Transverse colon (tissue), 4 donors: ENCODE measurements around the gene ABTB2. TPM values are rescaled to one million over a fixed set of nuclear protein-coding genes. Genes with fewer than 3 reads are reported as not detected.

ENCODE experiments used
- DNase-seq: peaks from one replicate; pipeline ENCODE4 v3.0.0-alpha.2; 2019
- H3K27ac ChIP-seq, 4 donors: fragments of 200-600 bp; sonication (generic); 2 replicates each; pipeline ENCODE4 v1.5.1; 2016 to 2018; ENCODE audit warnings: inconsistent platforms in 4 of 4
- H3K27me3 ChIP-seq: fragments of 200-600 bp; sonication (generic); 2 replicates; pipeline ENCODE4 v1.5.1; 2017; ENCODE audit warnings: inconsistent platforms
- H3K36me3 ChIP-seq, 4 donors: fragments of 200-600 bp; sonication (generic); 2 replicates each; pipeline ENCODE4 v1.5.1; 2017 to 2019; ENCODE audit warnings: inconsistent platforms in 4 of 4
- H3K4me1 ChIP-seq, 4 donors: fragments of 200-600 bp; sonication (generic); 2 replicates each; pipeline ENCODE4 v1.5.1; 2017 to 2020; ENCODE audit warnings: inconsistent platforms in 4 of 4
- H3K4me3 ChIP-seq, 4 donors: fragments of 200-600 bp; sonication (generic); 1 replicate in 1 of 4; 2 replicates in 3 of 4; pipeline versions ENCODE4 v1.5.1 to v1.6.1; 2017 to 2019; ENCODE audit warnings: inconsistent platforms in 4 of 4
- H3K9me3 ChIP-seq, 2 donors: fragments of 200-600 bp; sonication (generic); 2 replicates each; pipeline ENCODE4 v1.5.1; 2017 to 2019; ENCODE audit warnings: inconsistent platforms in 2 of 2
- EP300 ChIP-seq: sonication (generic); formaldehyde crosslinking; IDR thresholded peaks from one replicate; pipeline ENCODE4 v1.6.1; 2017; ENCODE audit warnings: antibody characterized with exemption, low read depth
- POLR2A ChIP-seq: fragments of 450-650 bp; IDR thresholded peaks from one replicate; pipeline ENCODE4 v1.6.1; 2016; ENCODE audit warnings: antibody characterized with exemption, mild to moderate bottlenecking, moderate library complexity
- POLR2AphosphoS5 ChIP-seq, 3 donors: sonication (generic); formaldehyde crosslinking; IDR thresholded peaks; one replicate each; pipeline ENCODE4 v1.6.1; 2016; ENCODE audit warnings: antibody characterized with exemption in 3 of 3
- WGBS, 2 donors: methylation state at CpG; one replicate each; pipeline ENCODE4 v1.1.5; 2018; ENCODE audit warnings: low coverage in 1 of 2; 5-methylcytosine and 5-hydroxymethylcytosine counted together
- in situ Hi-C, 4 donors: fragments of 200-750 bp; cut with MboI; loops; one replicate each; pipeline versions ENCODE4 v1.15.0 to v1.15.1; 2017; ENCODE audit warnings: low sequenced_read_pairs in 3 of 4, low pct_ligation_motif_present in 1 of 4, low pct_unique_long_range_greater_than_20kb in 1 of 4
- intact Hi-C: fragments of 100-400 bp; cut with DNase I; formaldehyde crosslinking; loops from one replicate; pipeline ENCODE4 v1.15.1; 2023; ENCODE audit warnings: low total_unique reads
- total RNA-seq, 4 donors: library from RNA; depleted of rRNA; stranded (reverse); fragments of >200 nt; gene quantifications; one replicate each; pipeline ENCODE4 v1.1.0, GENCODE V29; 2016
- TF ChIP-seq, protein P1 (sequence below), 5 experiments: fragments of 200-600 bp in 3 of 5; fragments of 450-650 bp in 2 of 5; sonication (generic) in 3 of 5; IDR thresholded peaks; 1 replicate in 2 of 5; 2 replicates in 3 of 5; pipeline ENCODE4 v1.5.1; 2016 to 2017; ENCODE audit warnings: antibody characterized with exemption in 5 of 5, inconsistent platforms in 3 of 5, mild to moderate bottlenecking in 2 of 5, moderate library complexity in 1 of 5

Gene ABTB2
- total RNA-seq, 4 donors from 2014 or later = 0.60 to 41.9 (median 20.7) TPM

DNA sequence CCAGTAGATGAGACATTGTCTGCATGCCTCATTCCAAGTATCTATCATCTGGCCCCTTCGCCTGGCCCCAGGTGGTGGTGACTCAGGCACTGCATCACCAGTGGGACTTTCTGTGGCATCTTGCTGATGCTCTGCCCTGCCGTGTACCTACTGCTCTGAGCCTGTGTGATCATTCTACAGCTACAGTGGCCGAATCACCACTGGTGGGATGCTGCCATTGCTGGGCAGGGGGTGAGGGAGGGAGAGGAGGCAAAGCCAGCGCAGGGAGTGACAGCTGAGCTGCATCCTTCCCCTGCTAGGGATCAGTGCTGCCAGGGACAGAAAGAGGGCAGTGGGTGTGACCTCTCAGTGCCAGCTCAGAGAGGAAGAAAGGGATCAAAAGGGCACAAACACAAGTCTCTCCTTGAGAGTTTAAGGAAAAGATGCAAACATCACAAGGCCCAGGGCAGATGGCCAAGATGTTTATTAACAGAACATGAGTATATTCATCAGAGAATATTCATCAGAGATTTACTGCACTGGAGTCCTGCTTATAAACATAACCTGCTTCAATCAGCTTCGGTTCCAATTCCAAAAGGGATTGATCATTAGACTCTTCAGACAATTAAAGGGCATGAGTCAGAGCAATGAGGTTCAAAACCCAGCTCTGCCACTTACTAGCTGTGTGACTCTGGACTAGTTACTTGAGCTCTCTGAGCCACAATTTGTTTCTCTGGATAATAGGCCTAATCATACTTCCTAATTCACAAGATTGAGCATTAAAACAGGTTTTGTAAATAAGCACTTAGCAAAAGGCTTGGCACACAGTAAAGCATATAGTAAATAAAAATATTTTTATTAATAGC is 142.6 kb downstream of the ABTB2 start:
- Histone ChIP-seq H3K4me3 (no peak overlapping the region), H3K36me3 (no peaks in the 10 kb centered on the region), H3K27me3 (no peaks in the 10 kb centered on the region), H3K9me3 (no peaks in the 10 kb centered on the region), H3K27ac (no peak overlapping the region), H3K4me1 (peaks cover 0 to 4% (median 0%) of the 10 kb centered on the region in 4 donors)
- TF ChIP-seq EP300 (no peak), POLR2A (no peak), POLR2AphosphoS5 (IDR thresholded peaks at IDR 0.05) (no peak)
- TF ChIP-seq, protein P1, sequence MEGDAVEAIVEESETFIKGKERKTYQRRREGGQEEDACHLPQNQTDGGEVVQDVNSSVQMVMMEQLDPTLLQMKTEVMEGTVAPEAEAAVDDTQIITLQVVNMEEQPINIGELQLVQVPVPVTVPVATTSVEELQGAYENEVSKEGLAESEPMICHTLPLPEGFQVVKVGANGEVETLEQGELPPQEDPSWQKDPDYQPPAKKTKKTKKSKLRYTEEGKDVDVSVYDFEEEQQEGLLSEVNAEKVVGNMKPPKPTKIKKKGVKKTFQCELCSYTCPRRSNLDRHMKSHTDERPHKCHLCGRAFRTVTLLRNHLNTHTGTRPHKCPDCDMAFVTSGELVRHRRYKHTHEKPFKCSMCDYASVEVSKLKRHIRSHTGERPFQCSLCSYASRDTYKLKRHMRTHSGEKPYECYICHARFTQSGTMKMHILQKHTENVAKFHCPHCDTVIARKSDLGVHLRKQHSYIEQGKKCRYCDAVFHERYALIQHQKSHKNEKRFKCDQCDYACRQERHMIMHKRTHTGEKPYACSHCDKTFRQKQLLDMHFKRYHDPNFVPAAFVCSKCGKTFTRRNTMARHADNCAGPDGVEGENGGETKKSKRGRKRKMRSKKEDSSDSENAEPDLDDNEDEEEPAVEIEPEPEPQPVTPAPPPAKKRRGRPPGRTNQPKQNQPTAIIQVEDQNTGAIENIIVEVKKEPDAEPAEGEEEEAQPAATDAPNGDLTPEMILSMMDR (IDR thresholded peaks at IDR 0.05) = no peak
- no peak for DNase-seq
- in situ Hi-C loops = no loop called here
- intact Hi-C loops = no loop called here
- WGBS, 2 donors = 67 to 90% methylated on average over 2 to 5 of the region's 5 CpGs

DNA sequence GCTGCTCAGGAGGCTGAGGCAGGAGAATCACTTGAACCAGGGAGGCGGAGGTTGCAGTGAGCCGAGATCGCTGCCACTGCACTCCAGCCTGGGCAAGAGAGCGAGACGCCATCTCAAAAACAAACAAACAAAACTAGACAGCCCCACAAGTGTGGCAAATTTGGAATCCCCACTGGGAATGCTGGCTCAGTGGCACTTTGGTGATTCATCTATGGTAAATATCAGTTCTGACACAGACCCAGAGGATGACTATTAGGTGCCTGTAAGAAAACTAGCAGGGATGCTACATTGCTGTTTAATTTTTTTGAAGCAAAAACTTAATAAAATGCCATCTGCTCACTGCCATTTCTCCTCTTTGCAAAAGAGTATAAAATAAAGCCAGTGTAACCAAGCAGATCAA is 144.4 kb downstream of the ABTB2 start:
- Histone ChIP-seq H3K9me3 (no peaks in the 10 kb centered on the region), H3K27ac (no peak overlapping the region), H3K4me1 (no peaks in the 10 kb centered on the region), H3K27me3 (no peaks in the 10 kb centered on the region), H3K36me3 (no peaks in the 10 kb centered on the region), H3K4me3 (no peak overlapping the region)
- intact Hi-C loops (no loop called here), in situ Hi-C loops (no loop called here)
- TF ChIP-seq, protein P1 (IDR thresholded peaks at IDR 0.05) = no peak
- TF ChIP-seq POLR2AphosphoS5 (IDR thresholded peaks at IDR 0.05) (no peak), POLR2A (no peak), EP300 (no peak)
- 70 to 71% methylated on average over 4 to 5 of the region's 5 CpGs for WGBS, 2 donors
- DNase-seq = no peak

DNA sequence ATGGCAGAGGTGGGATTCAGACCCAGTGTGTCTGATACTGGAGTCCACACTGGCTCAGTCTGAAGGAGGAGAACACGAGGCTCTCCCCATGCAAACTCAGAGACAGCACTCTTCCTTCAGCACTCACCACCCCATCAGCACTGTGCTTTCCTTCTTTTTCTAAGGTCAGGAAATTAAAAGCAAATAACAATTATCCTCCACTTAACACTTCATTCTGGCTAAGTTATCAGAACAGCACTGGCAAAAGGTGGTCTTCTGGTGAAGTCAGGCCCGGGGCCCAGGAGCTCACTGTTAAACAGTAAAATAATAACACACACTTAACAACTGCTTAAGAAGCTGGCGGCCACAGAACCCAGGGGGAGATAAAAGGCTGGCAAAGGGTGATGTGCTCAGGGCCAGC is 145.2 kb downstream of the ABTB2 start:
- 60 to 88% methylated on average over 1 to 3 of the region's 3 CpGs for WGBS, 2 donors
- TF ChIP-seq POLR2AphosphoS5 (IDR thresholded peaks at IDR 0.05) (no peak), EP300 (no peak), POLR2A (no peak)
- TF ChIP-seq, protein P1 (IDR thresholded peaks at IDR 0.05) = no peak
- Histone ChIP-seq H3K27me3 (no peaks in the 10 kb centered on the region), H3K36me3 (no peaks in the 10 kb centered on the region), H3K27ac (no peak overlapping the region), H3K4me3 (no peak overlapping the region), H3K9me3 (no peaks in the 10 kb centered on the region), H3K4me1 (no peaks in the 10 kb centered on the region)
- in situ Hi-C loops = no loop called here
- intact Hi-C loops = no loop called here
- DNase-seq = no peak

DNA sequence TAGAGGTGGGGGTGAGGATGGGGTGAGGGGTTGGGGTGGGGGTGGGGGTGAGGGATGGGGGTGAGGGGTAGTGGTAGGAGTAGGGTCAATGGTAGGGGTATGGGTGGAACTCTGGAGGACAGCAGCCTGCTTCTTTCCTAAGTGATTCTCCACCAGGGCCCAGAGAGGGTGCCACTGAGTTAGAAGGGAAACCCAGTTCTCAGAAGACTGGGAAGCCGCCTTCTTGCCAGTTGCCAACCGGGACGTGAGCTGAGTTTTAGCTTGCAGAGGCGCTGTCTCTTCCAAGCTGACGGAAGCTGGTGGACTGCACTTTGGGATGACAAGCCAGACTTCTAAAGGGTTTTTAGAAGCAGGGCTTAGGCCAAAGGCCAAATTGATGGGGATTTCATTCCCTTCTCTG is 148.0 kb downstream of the ABTB2 start:
- TF ChIP-seq EP300 (no peak), POLR2A (no peak), POLR2AphosphoS5 (IDR thresholded peaks at IDR 0.05) (no peak)
- TF ChIP-seq, protein P1 (IDR thresholded peaks at IDR 0.05) = no peak
- no peak overlapping the region for H3K27ac ChIP-seq
- no peaks in the 10 kb centered on the region for H3K9me3 ChIP-seq
- WGBS, 2 donors = 75% methylated on average over 5 of the region's 5 CpGs; no CpG with 5 or more reads in 1 of the 2 donors
- in situ Hi-C loops (no loop called here), intact Hi-C loops (no loop called here)
- H3K4me3 ChIP-seq = no peak overlapping the region
- no peaks in the 10 kb centered on the region for H3K27me3 ChIP-seq
- H3K4me1 ChIP-seq = no peaks in the 10 kb centered on the region
- DNase-seq = no peak
- H3K36me3 ChIP-seq = no peaks in the 10 kb centered on the region
